Panc1 (cell line): ENCODE results near the gene CATSPER4. TPM values are rescaled to one million over a fixed set of nuclear protein-coding genes. Genes with fewer than 3 reads are reported as not detected.

Source experiments
- ATAC-seq: fragments of 200-7000 bp; cut with Tn5 transposase; 2 replicates; pipeline ENCODE4 v1.9.1; 2020; ENCODE audit warnings: mild to moderate bottlenecking, moderate library complexity
- BruUV-seq: library from RNA; stranded (reverse); fragments of 400-500 nt; replicated peaks from 2 replicates; lab custom pipeline; 2021; lab: Mats Ljungman, UMichigan
- CTCF ChIA-PET: fragments of 300-600 bp; sonication (Branson Sonifier 250); formaldehyde crosslinking; loops from one replicate; lab custom pipeline; 2022; ENCODE audit warnings: antibody characterized with exemption; lab: Charles Lee
- POLR2A ChIA-PET: fragments of 300-600 bp; sonication (Branson Sonifier 250); formaldehyde crosslinking; loops from one replicate; lab custom pipeline; 2022; ENCODE audit warnings: antibody characterized with exemption; lab: Charles Lee
- DNase-seq: peaks from one replicate; pipeline ENCODE4 v3.0.0-alpha.2; 2010; ENCODE audit warnings: low read depth, low spot score
- H3K27ac ChIP-seq: 2 replicates; pipeline ENCODE4 v1.5.1; 2011; ENCODE audit warnings: mild to moderate bottlenecking, low read length, inconsistent platforms
- H3K27me3 ChIP-seq: fragments of 200-500 bp; sonication (Bioruptor generic); 2 replicates; pipeline ENCODE4 v1.6.0; 2014; ENCODE audit warnings: low read length, inconsistent platforms; ENCODE audit not compliant: control insufficient read depth, insufficient read depth
- H3K36me3 ChIP-seq: fragments of 200-500 bp; sonication (Bioruptor generic); 2 replicates; pipeline ENCODE4 v1.5.1; 2014; ENCODE audit warnings: inconsistent platforms, mild to moderate bottlenecking, low read length, moderate library complexity; ENCODE audit not compliant: control insufficient read depth, insufficient read depth
- H3K4me1 ChIP-seq: 2 replicates; pipeline ENCODE4 v1.5.1; 2011; ENCODE audit warnings: inconsistent platforms, mild to moderate bottlenecking, low read length, moderate library complexity; ENCODE audit not compliant: control insufficient read depth, insufficient read depth
- H3K4me3 ChIP-seq, 2 experiments: 2 replicates each; pipeline ENCODE4 v1.5.1; 2011 to 2012; ENCODE audit warnings: low read depth in 2 of 2, low read length in 2 of 2, mild to moderate bottlenecking in 2 of 2, inconsistent platforms in 1 of 2, moderate library complexity in 1 of 2
- H3K9me3 ChIP-seq: fragments of 200-500 bp; sonication (Bioruptor generic); 2 replicates; pipeline ENCODE4 v1.5.1; 2014; ENCODE audit warnings: low read depth, mild to moderate bottlenecking, inconsistent platforms, low read length, moderate library complexity; ENCODE audit not compliant: control insufficient read depth, insufficient read depth
- CTCF ChIP-seq: fragments of 450-650 bp; IDR thresholded peaks from 2 replicates; pipeline ENCODE4 v1.5.1; 2017; ENCODE audit warnings: mild to moderate bottlenecking
- POLR2AphosphoS5 ChIP-seq: IDR thresholded peaks from 2 replicates; pipeline ENCODE4 v1.6.1; 2012; ENCODE audit warnings: mild to moderate bottlenecking, low read depth, low read length, moderate library complexity
- REST ChIP-seq, 2 experiments: IDR thresholded peaks; 2 replicates each; pipeline ENCODE4 v1.6.1; 2011 to 2012; ENCODE audit warnings: low read depth in 2 of 2, control low read depth in 1 of 2, low read length in 1 of 2, mild to moderate bottlenecking in 1 of 2, moderate library complexity in 1 of 2; ENCODE audit not compliant: insufficient read depth in 1 of 2
- SIN3A ChIP-seq: IDR thresholded peaks from 2 replicates; pipeline ENCODE4 v1.6.1; 2012; ENCODE audit warnings: low read depth, mild to moderate bottlenecking, low read length, moderate library complexity, borderline replicate concordance; ENCODE audit not compliant: insufficient read depth
- TCF7L2 ChIP-seq: IDR thresholded peaks from 2 replicates; pipeline ENCODE4 v1.6.1; 2011; ENCODE audit warnings: mild to moderate bottlenecking, low read depth, low read length, inconsistent platforms
- in situ Hi-C: cut with HindIII; loops from 2 replicates; pipeline ENCODE4 v1.10.0; 2016; ENCODE audit warnings: low sequenced_read_pairs, low pct_unique_long_range_greater_than_20kb
- intact Hi-C: fragments of 100-400 bp; cut with micrococcal nuclease; formaldehyde crosslinking; loops from one replicate; pipeline ENCODE4 v1.10.0; 2022; ENCODE audit not compliant: unreplicated experiment
- total RNA-seq: library from RNA; stranded (reverse); gene quantifications from one replicate; pipeline ENCODE4 v1.2.1, GENCODE V29; 2021; ENCODE audit not compliant: unreplicated experiment

The CATSPER4 gene
- total RNA-seq, 1 experiment from 2014 or later, result not detected

- no peak overlapping the region for H3K27ac ChIP-seq
- H3K9me3 ChIP-seq, result no peaks in the 10 kb centered on the region
- peak; percentile 98 for ATAC-seq
- H3K36me3 ChIP-seq, result no peaks in the 10 kb centered on the region
- ChIA-PET POLR2A (no interaction called here), CTCF (interaction anchor here (0.6 to 1.8 kb wide), 10 partner anchors 12 to 127 kb away, joined by 3 to 17 read pairs (median 4); partner anchors contain the start of gene CEP85)
- TF ChIP-seq CTCF, result peak; percentile 87
- no peak for TF ChIP-seq TCF7L2
- no peaks in the 10 kb centered on the region for H3K27me3 ChIP-seq
- 0 out of 2 replicates have a peak, but pooled peaks cover 4% of the 10 kb centered on the region for H3K4me1 ChIP-seq
- intact Hi-C loops (loop anchor here (1.0 to 5.0 kb wide), 2 partner anchors 40 to 108 kb away; no protein-coding TSS in a partner anchor), in situ Hi-C loops (no loop called here)
- peak; percentile 69 for DNase-seq
- H3K4me3 ChIP-seq, result peak overlapping the region in 1 of 2 experiments; percentile 15; a peak in 1 of 4 replicates
- no TSS peak for BruUV-seq
Measured at GRCh38 chr1:26145041-26145959, 45.1 kb upstream of the CATSPER4 start.

- in situ Hi-C loops, result no loop called here
- POLR2A ChIA-PET, result no interaction called here
- Histone ChIP-seq H3K27ac (no peak overlapping the region), H3K36me3 (no peaks in the 10 kb centered on the region), H3K9me3 (no peaks in the 10 kb centered on the region), H3K4me3 (no peak overlapping the region), H3K4me1 (0 out of 2 replicates have a peak, but pooled peaks cover 4% of the 10 kb centered on the region), H3K27me3 (no peaks in the 10 kb centered on the region)
- BruUV-seq, result no TSS peak
- no peak for TF ChIP-seq REST (IDR thresholded peaks at IDR 0.05; ENCODE audit: insufficient read depth in 1 of 2, low read depth in 2 of 2, low read length in 1 of 2)
- TF ChIP-seq POLR2AphosphoS5, result no peak
- TF ChIP-seq CTCF, result no peak
- no peak for TF ChIP-seq SIN3A
- no peak for TF ChIP-seq TCF7L2
- DNase-seq (no peak), ATAC-seq (no peak)
- CTCF ChIA-PET, result interaction anchor here (0.9 to 1.8 kb wide), 3 partner anchors 39 to 110 kb away, joined by 3 to 17 read pairs (median 8); partner anchors contain the start of gene CEP85
- intact Hi-C loops, result loop anchor here (1.0 to 5.0 kb wide), 2 partner anchors 41 to 109 kb away; no protein-coding TSS in a partner anchor
Measured at GRCh38 chr1:26145960-26146294, 44.5 kb upstream of the CATSPER4 start.
